GM21619 (cell line): ENCODE measurements around the gene MTUS2.
"Not testable (repeated sequence)": the region's sequence is repeated elsewhere in the genome, so short reads cannot be mapped to it uniquely, and the experiment has no call there.

Experiments
- ATAC-seq: cut with Tn5 transposase; IDR thresholded peaks from one replicate; pipeline ENCODE4 v1.9.1; 2021; ENCODE audit not compliant: unreplicated experiment

Gene MTUS2

GRCh38 chr13:29210676-29211075 is 390.5 kb downstream of the MTUS2 start:
- no peak for ATAC-seq

- not testable (repeated sequence) for ATAC-seq
These were observed 391.0 kb downstream of the MTUS2 start for GRCh38 chr13:29211162-29211561.

- ATAC-seq = no peak
These were observed 402.3 kb downstream of the MTUS2 start for GRCh38 chr13:29222458-29222857.

GRCh38 chr13:29224206-29224605 is 404.1 kb downstream of the MTUS2 start:
- no peak for ATAC-seq

GRCh38 chr13:29227576-29227975 is 407.4 kb downstream of the MTUS2 start:
- no peak for ATAC-seq

- ATAC-seq = no peak
These were observed 410.2 kb downstream of the MTUS2 start for GRCh38 chr13:29230299-29230845.

GRCh38 chr13:29239653-29240525 is 419.8 kb downstream of the MTUS2 start:
- no peak for ATAC-seq

GRCh38 chr13:29254626-29255370 is 434.7 kb downstream of the MTUS2 start:
- ATAC-seq = no peak

- ATAC-seq = no peak
These were observed 435.4 kb downstream of the MTUS2 start for GRCh38 chr13:29255567-29255966.

GRCh38 chr13:29260684-29261083 is 440.5 kb downstream of the MTUS2 start:
- no peak for ATAC-seq

- no peak for ATAC-seq
These were observed 446.1 kb downstream of the MTUS2 start for GRCh38 chr13:29266261-29266660.

GRCh38 chr13:29266756-29267733 is 446.9 kb downstream of the MTUS2 start:
- no peak for ATAC-seq

- no peak for ATAC-seq
These were observed 450.3 kb downstream of the MTUS2 start for GRCh38 chr13:29270271-29270985.

GRCh38 chr13:29271606-29272005 is 451.5 kb downstream of the MTUS2 start:
- ATAC-seq = no peak

GRCh38 chr13:29279356-29280254 is 459.5 kb downstream of the MTUS2 start:
- no peak for ATAC-seq

GRCh38 chr13:29281932-29282495 is 461.9 kb downstream of the MTUS2 start:
- no peak for ATAC-seq

- no peak for ATAC-seq
These were observed 464.6 kb downstream of the MTUS2 start for GRCh38 chr13:29284726-29285125.

GRCh38 chr13:29287237-29287636 is 467.1 kb downstream of the MTUS2 start:
- ATAC-seq = no peak

GRCh38 chr13:29292045-29292444 is 471.9 kb downstream of the MTUS2 start:
- ATAC-seq = no peak
